AG09319 (cell line): ENCODE measurements around the gene PIK3CB.

ENCODE experiments used
- DNase-seq: peaks from one replicate; pipeline ENCODE4 v3.0.0-alpha.2; 2010; ENCODE audit warnings: low read depth; ENCODE audit errors: extremely low read depth
- CTCF ChIP-seq: IDR thresholded peaks from 2 replicates; pipeline ENCODE4 v1.5.1; 2011; ENCODE audit warnings: low read depth, mild to moderate bottlenecking, inconsistent platforms, low read length, moderate library complexity

Gene PIK3CB

GRCh38 chr3:138678086-138678485, 156.6 kb downstream of the PIK3CB start:
- no peak for TF ChIP-seq CTCF
- DNase-seq = no peak

GRCh38 chr3:138675393-138675792, 159.3 kb downstream of the PIK3CB start:
- DNase-seq = no peak
- no peak for TF ChIP-seq CTCF

GRCh38 chr3:138673641-138674530, 160.8 kb downstream of the PIK3CB start:
- no peak for DNase-seq
- no peak for TF ChIP-seq CTCF

- no peak for TF ChIP-seq CTCF
- DNase-seq = no peak
Measured at GRCh38 chr3:138670407-138670806, 164.3 kb downstream of the PIK3CB start.

GRCh38 chr3:138668107-138668506, 166.6 kb downstream of the PIK3CB start:
- no peak for DNase-seq
- no peak for TF ChIP-seq CTCF

GRCh38 chr3:138657508-138657907, 177.2 kb downstream of the PIK3CB start:
- no peak for TF ChIP-seq CTCF
- no peak for DNase-seq

- TF ChIP-seq CTCF = no peak
- no peak for DNase-seq
Measured at GRCh38 chr3:138653567-138653966, 181.2 kb downstream of the PIK3CB start.
